GM23338 (cell line): Measurements from ENCODE around the gene HLA-DMB. TPM values are rescaled to one million over a fixed set of nuclear protein-coding genes. Genes with fewer than 3 reads are reported as not detected.

Experiments used
- ATAC-seq: fragments of 200-7000 bp; cut with Tn5 transposase; 3 replicates; pipeline ENCODE4 v1.9.1; 2020
- DNase-seq: peaks from one replicate; pipeline ENCODE4 v3.0.0-alpha.2; 2015; ENCODE audit warnings: low spot score
- H2AFZ ChIP-seq: fragments of 200-600 bp; sonication (generic); 2 replicates; pipeline ENCODE4 v1.8.0; 2016; ENCODE audit warnings: antibody characterized with exemption, mild to moderate bottlenecking, moderate library complexity
- H3F3A ChIP-seq: fragments of 200-600 bp; sonication (generic); replicated peaks from 2 replicates; pipeline ENCODE4 v1.8.0; 2017; ENCODE audit warnings: antibody characterized with exemption, mixed run types, low read depth
- H3K27ac ChIP-seq: fragments of 200-600 bp; sonication (generic); 2 replicates; pipeline ENCODE4 v1.6.1; 2016; ENCODE audit warnings: low read depth
- H3K27me3 ChIP-seq: fragments of 200-600 bp; sonication (generic); 2 replicates; pipeline ENCODE4 v1.8.0; 2016; ENCODE audit warnings: mild to moderate bottlenecking, mixed run types, moderate library complexity; ENCODE audit not compliant: insufficient read depth
- H3K36me3 ChIP-seq: fragments of 200-600 bp; sonication (generic); 2 replicates; pipeline ENCODE4 v1.8.0; 2016; ENCODE audit warnings: mild to moderate bottlenecking; ENCODE audit not compliant: insufficient read depth
- H3K4me1 ChIP-seq: fragments of 200-600 bp; sonication (generic); 2 replicates; pipeline ENCODE4 v1.8.0; 2016; ENCODE audit warnings: mild to moderate bottlenecking, moderate library complexity; ENCODE audit not compliant: insufficient read depth
- H3K4me2 ChIP-seq: fragments of 200-600 bp; sonication (generic); 2 replicates; pipeline ENCODE4 v1.7.1; 2017; ENCODE audit warnings: mixed run types
- H3K4me3 ChIP-seq: fragments of 200-600 bp; sonication (generic); 2 replicates; pipeline ENCODE4 v1.6.1; 2016; ENCODE audit warnings: mixed run types
- H3K79me2 ChIP-seq: fragments of 200-600 bp; sonication (generic); replicated peaks from 2 replicates; pipeline ENCODE4 v1.8.0; 2017; ENCODE audit warnings: mild to moderate bottlenecking; ENCODE audit not compliant: insufficient read depth
- H3K9me2 ChIP-seq: fragments of 200-600 bp; sonication (generic); 2 replicates; pipeline ENCODE4 v1.8.0; 2017; ENCODE audit not compliant: insufficient read depth
- H4K20me1 ChIP-seq: fragments of 200-600 bp; sonication (generic); replicated peaks from 2 replicates; pipeline ENCODE4 v1.8.0; 2017; ENCODE audit warnings: mild to moderate bottlenecking; ENCODE audit not compliant: insufficient read depth
- H3K27ac Mint-ChIP-seq: 2 replicates; pipeline ENCODE4 v1.8.0; 2020; ENCODE audit warnings: inconsistent platforms, mild to moderate bottlenecking, moderate library complexity, mixed read lengths
- H3K27me3 Mint-ChIP-seq: 3 replicates; pipeline ENCODE4 v1.8.0; 2022; ENCODE audit warnings: low read depth, mild to moderate bottlenecking, moderate library complexity, mixed read lengths, inconsistent platforms; ENCODE audit not compliant: insufficient read depth, poor library complexity
- H3K36me3 Mint-ChIP-seq: 3 replicates; pipeline ENCODE4 v1.8.0; 2021; ENCODE audit warnings: low read depth, mild to moderate bottlenecking, inconsistent platforms, moderate library complexity, mixed read lengths
- H3K4me1 Mint-ChIP-seq: 3 replicates; pipeline ENCODE4 v1.8.0; 2020; ENCODE audit warnings: mild to moderate bottlenecking, inconsistent platforms, mixed read lengths
- H3K4me3 Mint-ChIP-seq: 3 replicates; pipeline ENCODE4 v1.8.0; 2021; ENCODE audit warnings: moderate library complexity, mild to moderate bottlenecking, inconsistent platforms, mixed read lengths
- H3K9me3 Mint-ChIP-seq: 3 replicates; pipeline ENCODE4 v1.8.0; 2020; ENCODE audit warnings: moderate library complexity, mild to moderate bottlenecking, inconsistent platforms, mixed read lengths
- CREB1 ChIP-seq: fragments of 250-450 bp; sonication (Bioruptor Pico); IDR thresholded peaks from 2 replicates; pipeline ENCODE4 v1.5.0; 2020; ENCODE audit warnings: low read depth, mild to moderate bottlenecking, moderate library complexity
- CTCF ChIP-seq, 2 experiments: fragments of 200-600 bp in 1 of 2; sonication (generic) in 1 of 2; conservative IDR thresholded peaks; 2 replicates each; pipeline versions ENCODE4 v1.5.1 to v1.6.1; 2016 to 2017; ENCODE audit warnings: antibody characterized with exemption in 2 of 2, low read depth in 2 of 2, mild to moderate bottlenecking in 2 of 2, moderate library complexity in 1 of 2
- ETS1 ChIP-seq: IDR thresholded peaks from 2 replicates; pipeline ENCODE4 v1.6.1; 2016; ENCODE audit warnings: antibody characterized with exemption
- EZH2 ChIP-seq: fragments of 200-600 bp; sonication (generic); IDR thresholded peaks from one replicate; pipeline ENCODE4 v1.8.0; 2017; ENCODE audit warnings: antibody characterized with exemption, mild to moderate bottlenecking, low read depth; ENCODE audit not compliant: unreplicated experiment
- EZH2phosphoT487 ChIP-seq: fragments of 200-600 bp; sonication (generic); IDR thresholded peaks from one replicate; pipeline ENCODE4 v1.8.1; 2018; ENCODE audit warnings: antibody characterized with exemption; ENCODE audit not compliant: unreplicated experiment
- JUNB ChIP-seq: IDR thresholded peaks from one replicate; pipeline ENCODE4 v1.6.1; 2016; ENCODE audit warnings: antibody characterized with exemption; ENCODE audit not compliant: unreplicated experiment
- REST ChIP-seq: IDR thresholded peaks from one replicate; pipeline ENCODE4 v1.6.1; 2018; ENCODE audit warnings: antibody characterized with exemption; ENCODE audit not compliant: unreplicated experiment
- polyA plus RNA-seq: library from polyadenylated mRNA; unstranded; fragments of >200 nt; fragmentation: Nextera tagmentation; extraction: Ambion mirVana; gene quantifications from 2 replicates; pipeline ENCODE4 v1.2.1, GENCODE V29; 2016
- total RNA-seq: library from RNA; depleted of rRNA; stranded (reverse); fragments of >200 nt; shearing (Covaris generic); gene quantifications from 2 replicates; pipeline ENCODE4 v1.2.3, GENCODE V29; 2014

HLA-DMB gene
- total and polyA plus RNA-seq, 2 experiments from 2014 or later, result 0.70 to 1.6 TPM

DNA sequence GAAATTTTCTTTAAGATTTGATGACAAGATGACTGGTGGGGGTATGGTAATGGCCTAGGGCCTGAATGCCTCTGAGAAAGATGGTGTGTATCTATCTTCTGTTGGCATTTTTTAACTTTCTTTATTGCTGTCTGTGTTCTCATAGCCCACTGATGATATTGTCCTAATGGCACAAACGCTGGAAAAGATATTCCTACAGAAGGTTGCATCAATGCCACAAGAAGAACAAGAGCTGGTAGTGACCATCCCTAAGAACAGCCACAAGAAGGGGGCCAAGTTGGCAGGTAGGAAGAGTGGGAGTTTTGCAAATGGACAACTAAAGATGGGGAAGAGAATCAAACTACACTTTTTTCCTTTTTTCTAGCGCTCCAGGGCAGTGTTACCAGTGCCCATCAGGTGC is 35.1 kb upstream of the HLA-DMB start:
- H3K4me3 Mint-ChIP-seq, result peak overlapping the region; percentile 98
- H3K9me3 Mint-ChIP-seq, result peaks cover 12% of the 10 kb centered on the region
- Histone ChIP-seq H3K4me1 (peaks cover 31% of the 10 kb centered on the region; the same call in 1 of the 2 replicates), H2AFZ (no peak overlapping the region), H3F3A (peaks cover 80% of the 10 kb centered on the region), H3K9me2 (no peaks in the 10 kb centered on the region), H4K20me1 (peaks cover 85% of the 10 kb centered on the region), H3K27ac (0 out of 2 replicates have a peak overlapping the region, but pooled peaks have one; percentile 20), H3K4me3 (peak overlapping the region; percentile 99), H3K27me3 (no peaks in the 10 kb centered on the region), H3K36me3 (peaks cover 78% of the 10 kb centered on the region), H3K79me2 (peaks cover 77% of the 10 kb centered on the region), H3K4me2 (peak overlapping the region; percentile 96; the same call in 1 of the 2 replicates)
- peaks cover 65% of the 10 kb centered on the region for H3K27me3 Mint-ChIP-seq
- TF ChIP-seq EZH2phosphoT487 (no peak), ETS1 (no peak), CTCF (conservative IDR thresholded peaks at IDR 0.05; ENCODE audit: low read depth in 2 of 2) (no peak), EZH2 (no peak), JUNB (no peak), REST (no peak)
- no peak for ATAC-seq
- no peak overlapping the region for H3K27ac Mint-ChIP-seq
- H3K4me1 Mint-ChIP-seq, result peaks cover 45% of the 10 kb centered on the region
- DNase-seq, result no peak
- peaks cover 98% of the 10 kb centered on the region for H3K36me3 Mint-ChIP-seq

DNA sequence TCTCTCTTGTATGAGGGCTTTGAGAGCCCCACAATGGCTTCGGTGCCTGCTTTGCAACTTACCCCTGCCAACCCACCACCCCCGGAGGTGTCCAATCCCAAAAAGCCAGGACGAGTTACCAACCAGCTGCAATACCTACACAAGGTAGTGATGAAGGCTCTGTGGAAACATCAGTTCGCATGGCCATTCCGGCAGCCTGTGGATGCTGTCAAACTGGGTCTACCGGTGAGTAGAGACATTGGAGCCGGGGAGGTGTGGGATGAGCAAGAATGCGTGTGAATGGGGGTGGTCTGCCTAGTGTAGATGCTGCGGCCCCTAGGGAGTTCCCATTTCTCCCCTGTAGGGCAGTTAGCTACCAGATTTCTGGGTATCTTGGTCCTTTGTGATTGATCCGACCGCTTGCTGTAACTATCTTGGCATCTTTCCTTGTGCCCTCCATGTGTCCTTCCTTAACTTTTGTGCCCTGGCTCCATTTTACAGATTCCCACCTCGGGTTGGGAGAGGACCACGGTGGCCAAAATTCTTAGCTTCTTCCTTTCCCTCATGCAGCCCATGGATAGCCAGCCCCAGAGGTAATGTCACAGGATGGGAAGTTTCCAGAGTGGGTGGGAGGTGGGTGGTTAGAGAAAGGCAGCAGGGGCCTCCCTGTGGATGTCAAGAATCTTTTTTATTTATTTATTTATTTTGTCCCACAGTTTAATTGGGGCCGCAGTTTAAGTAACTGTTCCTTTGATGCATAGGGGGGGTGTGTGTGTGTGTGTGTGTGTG is 33.9 kb upstream of the HLA-DMB start:
- Histone ChIP-seq H2AFZ (no peak overlapping the region), H3K27me3 (no peaks in the 10 kb centered on the region), H3K36me3 (peaks cover 68% of the 10 kb centered on the region), H3K4me3 (peak overlapping the region; percentile 99), H3K27ac (0 out of 2 replicates have a peak overlapping the region, but pooled peaks have one; percentile 61), H3K9me2 (no peaks in the 10 kb centered on the region), H4K20me1 (peaks cover 73% of the 10 kb centered on the region), H3K4me1 (peaks cover 31% of the 10 kb centered on the region; the same call in 1 of the 2 replicates), H3K79me2 (peaks cover 85% of the 10 kb centered on the region), H3F3A (peaks cover 70% of the 10 kb centered on the region), H3K4me2 (peak overlapping the region; percentile 96)
- Mint-ChIP-seq H3K27me3 (peaks cover 67% of the 10 kb centered on the region), H3K27ac (no peak overlapping the region), H3K36me3 (peaks cover 96% of the 10 kb centered on the region), H3K4me1 (peaks cover 38% of the 10 kb centered on the region), H3K4me3 (peak overlapping the region; percentile 98), H3K9me3 (peaks cover 12% of the 10 kb centered on the region)
- TF ChIP-seq CREB1 (CRISPR knock-in tag), result no peak
- no peak for DNase-seq
- ATAC-seq, result no peak
